Panc1 (cell line): Measurements from ENCODE around the gene DHX15. TPM values are rescaled to one million over a fixed set of nuclear protein-coding genes. Genes with fewer than 3 reads are reported as not detected.

Experiments
- ATAC-seq: fragments of 200-7000 bp; cut with Tn5 transposase; 2 replicates; pipeline ENCODE4 v1.9.1; 2020; ENCODE audit warnings: mild to moderate bottlenecking, moderate library complexity
- Bru-seq: library from RNA; stranded (reverse); fragments of 400-500 nt; gene quantifications from one replicate; lab custom pipeline; 2021; lab: Mats Ljungman, UMichigan
- BruChase-seq, 2 experiments: library from RNA; stranded (reverse); fragments of 400-500 nt; gene quantifications; one replicate each; lab custom pipeline; 2021; lab: Mats Ljungman, UMichigan
- BruUV-seq: library from RNA; stranded (reverse); fragments of 400-500 nt; replicated peaks from 2 replicates; lab custom pipeline; 2021; lab: Mats Ljungman, UMichigan
- CTCF ChIA-PET: fragments of 300-600 bp; sonication (Branson Sonifier 250); formaldehyde crosslinking; loops from one replicate; lab custom pipeline; 2022; ENCODE audit warnings: antibody characterized with exemption; lab: Charles Lee
- POLR2A ChIA-PET: fragments of 300-600 bp; sonication (Branson Sonifier 250); formaldehyde crosslinking; loops from one replicate; lab custom pipeline; 2022; ENCODE audit warnings: antibody characterized with exemption; lab: Charles Lee
- DNase-seq: peaks from one replicate; pipeline ENCODE4 v3.0.0-alpha.2; 2010; ENCODE audit warnings: low read depth, low spot score
- H3K27ac ChIP-seq: 2 replicates; pipeline ENCODE4 v1.5.1; 2011; ENCODE audit warnings: mild to moderate bottlenecking, low read length, inconsistent platforms
- H3K27me3 ChIP-seq: fragments of 200-500 bp; sonication (Bioruptor generic); 2 replicates; pipeline ENCODE4 v1.6.0; 2014; ENCODE audit warnings: low read length, inconsistent platforms; ENCODE audit not compliant: control insufficient read depth, insufficient read depth
- H3K36me3 ChIP-seq: fragments of 200-500 bp; sonication (Bioruptor generic); 2 replicates; pipeline ENCODE4 v1.5.1; 2014; ENCODE audit warnings: inconsistent platforms, mild to moderate bottlenecking, low read length, moderate library complexity; ENCODE audit not compliant: control insufficient read depth, insufficient read depth
- H3K4me1 ChIP-seq: 2 replicates; pipeline ENCODE4 v1.5.1; 2011; ENCODE audit warnings: inconsistent platforms, mild to moderate bottlenecking, low read length, moderate library complexity; ENCODE audit not compliant: control insufficient read depth, insufficient read depth
- H3K4me3 ChIP-seq, 2 experiments: 2 replicates each; pipeline ENCODE4 v1.5.1; 2011 to 2012; ENCODE audit warnings: low read depth in 2 of 2, low read length in 2 of 2, mild to moderate bottlenecking in 2 of 2, inconsistent platforms in 1 of 2, moderate library complexity in 1 of 2
- H3K9me3 ChIP-seq: fragments of 200-500 bp; sonication (Bioruptor generic); 2 replicates; pipeline ENCODE4 v1.5.1; 2014; ENCODE audit warnings: low read depth, mild to moderate bottlenecking, inconsistent platforms, low read length, moderate library complexity; ENCODE audit not compliant: control insufficient read depth, insufficient read depth
- CTCF ChIP-seq: fragments of 450-650 bp; IDR thresholded peaks from 2 replicates; pipeline ENCODE4 v1.5.1; 2017; ENCODE audit warnings: mild to moderate bottlenecking
- POLR2AphosphoS5 ChIP-seq: IDR thresholded peaks from 2 replicates; pipeline ENCODE4 v1.6.1; 2012; ENCODE audit warnings: mild to moderate bottlenecking, low read depth, low read length, moderate library complexity
- REST ChIP-seq, 2 experiments: IDR thresholded peaks; 2 replicates each; pipeline ENCODE4 v1.6.1; 2011 to 2012; ENCODE audit warnings: low read depth in 2 of 2, control low read depth in 1 of 2, low read length in 1 of 2, mild to moderate bottlenecking in 1 of 2, moderate library complexity in 1 of 2; ENCODE audit not compliant: insufficient read depth in 1 of 2
- SIN3A ChIP-seq: IDR thresholded peaks from 2 replicates; pipeline ENCODE4 v1.6.1; 2012; ENCODE audit warnings: low read depth, mild to moderate bottlenecking, low read length, moderate library complexity, borderline replicate concordance; ENCODE audit not compliant: insufficient read depth
- TCF7L2 ChIP-seq: IDR thresholded peaks from 2 replicates; pipeline ENCODE4 v1.6.1; 2011; ENCODE audit warnings: mild to moderate bottlenecking, low read depth, low read length, inconsistent platforms
- in situ Hi-C: cut with HindIII; loops from 2 replicates; pipeline ENCODE4 v1.10.0; 2016; ENCODE audit warnings: low sequenced_read_pairs, low pct_unique_long_range_greater_than_20kb
- intact Hi-C: fragments of 100-400 bp; cut with micrococcal nuclease; formaldehyde crosslinking; loops from one replicate; pipeline ENCODE4 v1.10.0; 2022; ENCODE audit not compliant: unreplicated experiment
- long read RNA-seq: library from polyadenylated mRNA; unstranded; transcript quantifications from one replicate; pipeline ENCODE4 v2.0.0, GENCODE V29; 2021; ENCODE audit not compliant: unreplicated experiment
- polyA plus RNA-seq: library from polyadenylated mRNA; unstranded; fragments of >200 nt; gene quantifications from one replicate; pipeline ENCODE4 v1.2.1, GENCODE V29; 2012; ENCODE audit warnings: missing spikeins; ENCODE audit not compliant: insufficient read length
- total RNA-seq: library from RNA; stranded (reverse); gene quantifications from one replicate; pipeline ENCODE4 v1.2.1, GENCODE V29; 2021; ENCODE audit not compliant: unreplicated experiment

Gene DHX15
- total RNA-seq (118 TPM), Bru-seq, nascent RNA (percentile 97 among the genes with signal in this experiment), BruChase-seq, experiment 1, labeled RNA remaining after a 2-hour chase (percentile 94 among the genes with signal in this experiment), BruChase-seq, experiment 2, labeled RNA remaining after a 6-hour chase (percentile 95 among the genes with signal in this experiment)
- 59.0 TPM for polyA plus RNA-seq
- long read RNA-seq, transcript DHX15-201 (14 exons, 2,994 nt): major isoform, 198 of 272 reads
- long read RNA-seq, partial matches to known transcripts: 48 of 272 reads
- long read RNA-seq, other reads (novel, unspliced or antisense): 22 of 272 reads

GRCh38 chr4:24584211-24584850 lies at the start of gene DHX15:
Gene DHX15 (minus strand): TSS chr4:24584554. CDS start chr4:24584393, 161 bp downstream.
- peak; percentile 96 for ATAC-seq
- DNase-seq: peak; percentile 69
- Histone ChIP-seq H3K4me1 (peaks cover 8% of the 10 kb centered on the region; the same call in 1 of the 2 replicates), H3K36me3 (peaks cover 3% of the 10 kb centered on the region), H3K27ac (peak within 1 kb of the TSS; percentile 95), H3K9me3 (no peaks in the 10 kb centered on the region), H3K4me3 (peak within 1 kb of the TSS; percentile 65 to 84), H3K27me3 (no peaks in the 10 kb centered on the region)
- ChIA-PET POLR2A (interaction anchor here (0.7 kb wide), 3 partner anchors 34 to 233 kb away, joined by 3 to 7 read pairs (median 3); no protein-coding TSS in a partner anchor), CTCF (interaction anchor here (0.6 kb wide), 1 partner anchor 102 kb away, joined by 3 read pairs; no protein-coding TSS in a partner anchor)
- intact Hi-C loops (no loop called here), in situ Hi-C loops (no loop called here)
- TF ChIP-seq SIN3A (no peak), TCF7L2 (peak; percentile 14; the same call in 1 of the 2 replicates), POLR2AphosphoS5 (peak; percentile 88)
- BruUV-seq: no TSS peak

- no TSS peak for BruUV-seq
- ATAC-seq (no peak), DNase-seq (no peak)
- TF ChIP-seq POLR2AphosphoS5 (no peak), REST (IDR thresholded peaks at IDR 0.05; ENCODE audit: insufficient read depth in 1 of 2, low read depth in 2 of 2, low read length in 1 of 2) (no peak), SIN3A (no peak), TCF7L2 (no peak), CTCF (no peak)
- Histone ChIP-seq H3K27me3 (no peaks in the 10 kb centered on the region), H3K27ac (no peak overlapping the region), H3K9me3 (no peaks in the 10 kb centered on the region), H3K4me3 (no peak overlapping the region), H3K4me1 (no peaks in the 10 kb centered on the region), H3K36me3 (no peaks in the 10 kb centered on the region)
- ChIA-PET CTCF (no interaction called here), POLR2A (no interaction called here)
- intact Hi-C loops (no loop called here), in situ Hi-C loops (no loop called here)
Measured at GRCh38 chr4:24632011-24632410, 47.7 kb upstream of the DHX15 start.
